ENCODE results near the gene COX8A.
"Not testable (repeated sequence)": the region's sequence is repeated elsewhere in the genome, so short reads cannot be mapped to it uniquely, and the experiment has no call there.

The COX8A gene

GRCh38 chr11:63974259-63975143 is at the start of gene COX8A:
Gene COX8A (plus strand): TSS chr11:63974620. CDS start chr11:63974681, 61 bp downstream.
- DNase-seq = peak; percentile 89

GRCh38 chr11:63929616-63930015 is 44.8 kb upstream of the COX8A start:
- no peak for DNase-seq

GRCh38 chr11:63931045-63931444 is 43.4 kb upstream of the COX8A start:
- DNase-seq = no peak

GRCh38 chr11:63931876-63932275 is 42.5 kb upstream of the COX8A start:
- no peak for DNase-seq

GRCh38 chr11:63933459-63933858 is 41.0 kb upstream of the COX8A start:
- DNase-seq = no peak

- no peak for DNase-seq
Observed at GRCh38 chr11:63937713-63938478, 36.5 kb upstream of the COX8A start.

GRCh38 chr11:63938479-63939396 is 35.7 kb upstream of the COX8A start, which contains the start of gene NAA40:
Gene NAA40 (plus strand): TSS chr11:63939002. CDS start chr11:63939097, 95 bp downstream.
- peak; percentile 90 for DNase-seq

GRCh38 chr11:63939397-63939891 is 35.0 kb upstream of the COX8A start:
- no peak for DNase-seq

- DNase-seq = no peak
Observed at GRCh38 chr11:63940786-63941185, 33.6 kb upstream of the COX8A start.

GRCh38 chr11:63941901-63942300 is 32.5 kb upstream of the COX8A start:
- no peak for DNase-seq

GRCh38 chr11:63942803-63943202 is 31.6 kb upstream of the COX8A start:
- DNase-seq = no peak

- no peak for DNase-seq
Observed at GRCh38 chr11:63944987-63945386, 29.4 kb upstream of the COX8A start.

GRCh38 chr11:63945477-63946163 is 28.8 kb upstream of the COX8A start:
- DNase-seq = no peak

GRCh38 chr11:63951779-63952536 is 22.5 kb upstream of the COX8A start:
- DNase-seq = no peak

- DNase-seq = no peak
Observed at GRCh38 chr11:63952570-63952969, 21.9 kb upstream of the COX8A start.

GRCh38 chr11:63958008-63958407 is 16.4 kb upstream of the COX8A start:
- no peak for DNase-seq

- DNase-seq = no peak
Observed at GRCh38 chr11:63961608-63962412, 12.6 kb upstream of the COX8A start.

- DNase-seq = not testable (repeated sequence)
Observed at GRCh38 chr11:63963895-63964294, 10.5 kb upstream of the COX8A start.

GRCh38 chr11:63966444-63966843 is 8.0 kb upstream of the COX8A start:
- DNase-seq = no peak

- no peak for DNase-seq
Observed at GRCh38 chr11:63969461-63969860, 5.0 kb upstream of the COX8A start.
